Measurements from ENCODE around the gene THOC5.
"Not testable (repeated sequence)": the region's sequence is repeated elsewhere in the genome, so short reads cannot be mapped to it uniquely, and the experiment has no call there.

The THOC5 gene

DNA sequence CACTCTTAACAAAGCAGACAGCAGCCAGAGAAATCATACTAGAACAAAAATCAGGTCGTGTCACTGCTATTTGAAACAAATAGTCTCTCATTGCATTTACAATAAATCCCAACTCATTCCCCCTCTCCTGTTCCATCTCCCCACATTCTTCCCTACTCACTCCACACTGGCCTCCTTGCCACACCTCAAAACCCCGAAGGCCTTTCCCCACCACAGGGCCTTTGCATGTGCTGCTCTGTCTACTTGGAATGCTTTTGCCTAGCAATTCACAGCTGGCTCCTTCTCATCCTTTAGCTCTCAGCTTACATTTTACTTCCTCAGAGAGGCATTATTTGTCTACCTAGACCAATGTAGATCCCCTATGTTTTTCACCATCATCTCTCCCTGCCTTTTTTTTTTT lies 6.3 kb upstream of the THOC5 start:
- DNase-seq: no peak

GRCh38 chr22:29559030-29559429 lies 5.5 kb upstream of the THOC5 start:
- DNase-seq: no peak

DNA sequence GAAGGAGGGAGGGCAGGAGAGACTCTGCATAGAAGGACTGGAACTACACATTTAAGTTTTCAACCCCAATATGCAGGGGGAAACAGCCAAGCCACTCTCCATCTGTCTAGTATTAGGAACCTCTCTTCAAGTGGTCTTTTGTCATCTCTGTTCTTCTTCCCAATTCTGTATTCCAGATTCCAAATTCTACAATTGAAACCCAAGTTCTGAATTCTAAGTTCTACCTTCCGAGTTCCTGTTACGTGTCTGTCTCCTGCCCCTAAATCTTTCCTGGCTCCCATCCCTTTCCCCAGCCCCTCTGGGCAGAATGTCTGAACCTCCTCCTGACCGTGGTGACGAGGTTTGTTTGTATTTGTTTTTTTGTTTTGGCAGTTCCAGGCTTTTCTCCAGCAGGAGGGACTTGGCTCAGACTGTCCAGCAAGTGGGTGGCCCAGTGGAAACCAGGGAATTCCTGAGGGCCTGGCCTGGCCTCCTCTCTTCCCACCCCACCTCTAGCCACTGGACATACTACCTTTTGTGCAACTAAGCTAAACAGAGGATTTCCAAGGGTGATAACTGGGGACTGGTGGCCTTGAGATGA lies 1.6 kb upstream of the THOC5 start:
- no peak for DNase-seq

DNA sequence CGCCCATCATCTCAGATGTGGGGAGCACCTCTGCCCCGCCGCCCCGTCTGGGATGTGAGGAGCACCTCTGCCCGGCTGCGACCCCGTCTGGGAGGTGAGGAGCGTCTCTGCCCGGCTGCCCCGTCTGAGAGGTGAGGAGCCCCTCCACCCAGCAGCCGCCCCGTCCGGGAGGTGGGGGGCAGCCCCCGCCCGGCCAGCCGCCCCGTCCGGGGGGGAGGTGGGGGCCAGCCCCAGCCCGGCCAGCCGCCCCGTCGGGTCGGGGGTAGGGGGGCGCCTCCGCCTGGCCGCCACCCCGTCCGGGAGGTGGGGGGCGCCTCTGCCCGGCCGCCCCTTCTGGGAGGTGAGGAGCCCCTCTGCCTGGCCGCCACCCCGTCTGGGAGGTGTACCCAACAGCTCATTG lies 1.2 kb downstream of the THOC5 start:
- not testable (repeated sequence) for DNase-seq

- no peak for DNase-seq
Measured at GRCh38 chr22:29550005-29550404, 3.6 kb downstream of the THOC5 start.

DNA sequence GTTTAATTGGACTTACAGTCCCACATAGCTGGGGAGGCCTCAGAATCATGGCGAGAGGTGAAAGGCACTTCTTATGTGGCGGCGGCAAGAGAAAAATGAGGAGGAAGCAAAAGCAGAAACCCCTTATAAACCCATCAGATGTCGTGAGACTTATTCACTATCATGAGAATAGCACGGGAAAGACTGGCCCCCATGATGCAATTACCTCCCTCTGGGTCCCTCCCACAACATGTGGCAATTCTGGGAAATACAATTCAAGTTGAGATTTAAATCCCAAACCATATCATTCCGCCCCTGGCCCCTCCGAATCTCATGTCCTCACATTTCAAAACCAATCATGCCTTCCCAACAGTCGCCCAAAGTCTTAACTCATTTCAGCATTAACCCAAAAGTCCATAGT lies 8.5 kb downstream of the THOC5 start:
- DNase-seq: not testable (repeated sequence)

DNA sequence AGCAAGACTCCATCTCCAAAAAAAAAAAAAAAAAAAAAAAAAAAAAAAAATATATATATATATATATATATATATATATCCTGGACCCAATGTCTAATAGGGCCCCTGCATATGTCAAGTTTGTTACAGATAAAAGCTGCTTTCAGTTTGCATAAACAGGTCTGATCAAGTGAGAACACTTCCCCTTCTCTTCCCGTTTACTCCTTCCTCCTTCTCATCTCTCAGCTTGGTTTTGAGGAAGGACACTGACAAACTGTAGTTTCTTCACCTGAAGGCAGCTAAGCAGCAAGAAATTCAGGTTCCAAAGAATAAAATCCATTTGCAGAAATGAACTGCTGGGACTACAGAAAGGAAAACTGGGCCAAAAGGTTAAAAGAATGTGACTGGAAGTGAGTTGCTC lies 11.7 kb downstream of the THOC5 start:
- DNase-seq: no peak

- no peak for DNase-seq
Measured at GRCh38 chr22:29539105-29539504, 14.5 kb downstream of the THOC5 start.

- no peak for DNase-seq
Measured at GRCh38 chr22:29536411-29536810, 17.1 kb downstream of the THOC5 start.

GRCh38 chr22:29531419-29531818 lies 22.1 kb downstream of the THOC5 start:
- no peak for DNase-seq

GRCh38 chr22:29530716-29531115 lies 22.8 kb downstream of the THOC5 start:
- DNase-seq: no peak

DNA sequence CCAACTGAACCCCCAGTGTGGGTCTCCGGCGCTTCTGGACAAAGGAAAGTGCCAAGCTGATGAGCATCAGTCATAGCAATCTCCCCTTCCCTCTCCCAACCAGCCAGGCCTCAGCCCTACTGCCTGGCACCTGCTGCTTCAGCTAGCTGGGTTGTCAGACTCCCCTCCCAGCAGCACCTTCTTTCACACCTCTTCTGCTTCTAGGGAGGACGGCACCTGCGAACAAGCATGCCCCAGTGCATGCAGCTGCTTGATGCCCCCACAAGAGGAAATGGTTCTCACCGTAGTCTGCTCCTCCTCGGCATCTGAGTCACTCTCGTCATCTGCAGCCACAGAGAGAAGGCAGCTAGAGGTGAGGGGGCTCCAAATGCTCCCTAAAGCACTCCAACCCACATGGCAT lies 25.4 kb downstream of the THOC5 start:
- no peak for DNase-seq

GRCh38 chr22:29524442-29525191 lies 28.9 kb downstream of the THOC5 start:
- no peak for DNase-seq

DNA sequence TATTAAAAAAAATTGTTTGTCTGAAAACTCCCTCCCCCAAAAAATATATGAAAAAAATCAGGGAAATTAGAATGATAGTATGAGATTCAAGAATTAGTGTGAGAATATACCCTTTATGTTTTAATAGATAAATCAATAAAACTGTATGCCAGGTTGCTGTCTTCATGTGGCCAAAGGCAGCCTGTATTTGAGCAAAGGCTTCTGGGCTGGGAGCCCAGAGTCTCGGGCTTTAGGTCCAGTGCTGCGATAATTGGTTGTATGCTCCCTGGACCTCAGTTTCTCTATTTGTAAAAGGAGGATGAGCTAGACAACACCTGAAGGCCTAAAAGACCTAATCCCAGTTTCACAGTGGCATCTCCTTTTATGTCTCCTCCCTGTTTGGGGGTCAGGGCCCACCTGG lies 29.8 kb downstream of the THOC5 start:
- no peak for DNase-seq

GRCh38 chr22:29521526-29521925 lies 32.0 kb downstream of the THOC5 start:
- no peak for DNase-seq

DNA sequence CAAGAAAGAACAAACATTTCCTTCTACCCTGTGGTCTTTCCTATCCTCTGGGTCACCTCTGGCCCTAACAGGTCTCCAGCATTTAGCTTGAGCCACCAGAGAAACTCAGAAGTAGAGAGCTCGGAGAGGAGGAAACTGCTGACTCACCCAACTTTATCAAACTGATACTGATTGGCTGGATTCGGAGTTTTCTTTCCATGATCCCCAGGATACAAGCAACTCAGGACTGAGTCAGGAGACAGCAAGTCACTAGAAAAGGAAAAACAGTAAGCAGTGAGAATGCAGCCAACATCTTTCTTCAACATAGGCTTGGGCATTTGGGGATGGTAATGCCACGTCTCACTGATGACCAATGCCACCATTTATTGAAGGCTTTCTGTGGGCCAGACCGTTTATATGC lies 32.7 kb downstream of the THOC5 start:
- no peak for DNase-seq

- no peak for DNase-seq
Measured at GRCh38 chr22:29519996-29520395, 33.6 kb downstream of the THOC5 start.

- DNase-seq: no peak
Measured at GRCh38 chr22:29518427-29518826, 35.1 kb downstream of the THOC5 start.

GRCh38 chr22:29517215-29517908 lies 36.2 kb downstream of the THOC5 start:
- DNase-seq: no peak

- no peak for DNase-seq
Measured at GRCh38 chr22:29512031-29512430, 41.5 kb downstream of the THOC5 start.

GRCh38 chr22:29511126-29511862 lies 42.3 kb downstream of the THOC5 start:
- DNase-seq: no peak

DNA sequence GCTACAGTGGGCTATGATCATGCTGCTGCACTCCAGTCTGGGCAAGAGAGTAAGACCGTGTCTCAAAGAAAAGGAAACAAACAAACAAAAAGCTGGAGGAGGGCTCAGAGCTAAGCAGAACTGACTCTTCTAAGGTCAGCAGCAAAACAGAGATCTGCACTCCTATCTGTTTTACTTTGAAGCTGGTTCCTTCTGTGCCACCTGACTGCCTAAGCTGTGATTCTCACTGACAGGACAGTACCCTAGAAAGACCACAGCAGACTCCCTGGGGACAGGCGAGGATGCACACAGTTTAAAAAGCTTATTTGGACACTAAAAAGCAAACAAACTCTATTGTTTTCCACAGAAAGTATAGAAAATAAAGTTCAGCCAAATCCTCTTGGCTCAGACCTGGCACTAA lies 43.0 kb downstream of the THOC5 start:
- no peak for DNase-seq

GRCh38 chr22:29509815-29510214 lies 43.7 kb downstream of the THOC5 start:
- DNase-seq: no peak

DNA sequence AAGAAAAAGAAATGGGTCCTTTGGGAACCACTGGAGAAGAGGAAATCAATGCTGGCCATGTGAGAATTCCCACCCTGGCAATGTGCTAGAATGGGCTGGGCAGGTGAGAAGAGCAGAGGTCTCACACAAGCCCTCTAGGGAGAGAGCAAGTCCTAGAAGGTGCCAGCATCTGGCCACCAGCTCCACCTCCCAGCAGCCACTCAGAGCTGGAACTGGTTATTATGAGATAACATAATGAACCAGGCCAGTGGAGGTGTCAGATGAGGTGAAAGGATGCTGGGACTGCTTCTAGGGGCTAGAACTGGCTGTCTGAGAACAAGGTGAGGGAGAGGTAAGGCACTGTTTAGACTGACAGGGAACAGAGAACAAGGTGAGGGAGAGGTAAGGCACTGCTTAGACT lies 44.3 kb downstream of the THOC5 start:
- DNase-seq: no peak
